Thoracic aorta (tissue), 2 donors: ENCODE data around the gene PARD3. TPM values are rescaled to one million over a fixed set of nuclear protein-coding genes. Genes with fewer than 3 reads are reported as not detected.

Source experiments
- ATAC-seq: fragments of 150-250 bp; one replicate; pipeline ENCODE4 v1.8.0; 2017; ENCODE audit warnings: low read depth; ENCODE audit not compliant: insufficient number of reproducible peaks, low FRiP score
- DNase-seq: peaks from one replicate; pipeline ENCODE4 v3.0.0-alpha.2; 2020; ENCODE audit warnings: low spot score
- H3K27ac ChIP-seq, 2 donors: fragments of 200-600 bp; sonication (generic); 1 replicate in 1 of 2; 2 replicates in 1 of 2; pipeline ENCODE4 v1.5.1; 2016; ENCODE audit warnings: mild to moderate bottlenecking in 2 of 2, moderate library complexity in 2 of 2
- H3K27me3 ChIP-seq: fragments of 200-600 bp; sonication (generic); replicated peaks from 2 replicates; pipeline ENCODE4 v1.6.0; 2016; ENCODE audit warnings: mild to moderate bottlenecking; ENCODE audit not compliant: insufficient read depth
- H3K36me3 ChIP-seq: fragments of 200-600 bp; sonication (generic); one replicate; pipeline ENCODE4 v1.5.1; 2016
- H3K4me1 ChIP-seq, 2 donors: fragments of 200-600 bp; sonication (generic); 1 replicate in 1 of 2; 2 replicates in 1 of 2; pipeline versions ENCODE4 v1.5.1 to v1.6.0; 2016; ENCODE audit warnings: low read depth in 2 of 2, mild to moderate bottlenecking in 1 of 2; ENCODE audit not compliant: control insufficient read depth in 1 of 2
- H3K4me3 ChIP-seq: fragments of 200-600 bp; sonication (generic); 2 replicates; pipeline ENCODE4 v1.5.1; 2016; ENCODE audit warnings: mild to moderate bottlenecking
- H3K9me3 ChIP-seq: fragments of 200-600 bp; sonication (generic); 2 replicates; pipeline ENCODE4 v1.5.1; 2016
- total RNA-seq, 2 donors: library from RNA; depleted of rRNA; stranded (reverse); fragments of >200 nt; gene quantifications; one replicate each; pipeline versions ENCODE4 v1.1.0 to v1.2.3, GENCODE V29; 2016
- TF ChIP-seq, protein P1 (sequence below): fragments of 200-600 bp; sonication (generic); IDR thresholded peaks from one replicate; pipeline ENCODE4 v1.5.1; 2019; ENCODE audit warnings: antibody characterized with exemption

Gene PARD3
- total RNA-seq, 2 donors from 2014 or later: 16.7 to 34.5 TPM

DNA sequence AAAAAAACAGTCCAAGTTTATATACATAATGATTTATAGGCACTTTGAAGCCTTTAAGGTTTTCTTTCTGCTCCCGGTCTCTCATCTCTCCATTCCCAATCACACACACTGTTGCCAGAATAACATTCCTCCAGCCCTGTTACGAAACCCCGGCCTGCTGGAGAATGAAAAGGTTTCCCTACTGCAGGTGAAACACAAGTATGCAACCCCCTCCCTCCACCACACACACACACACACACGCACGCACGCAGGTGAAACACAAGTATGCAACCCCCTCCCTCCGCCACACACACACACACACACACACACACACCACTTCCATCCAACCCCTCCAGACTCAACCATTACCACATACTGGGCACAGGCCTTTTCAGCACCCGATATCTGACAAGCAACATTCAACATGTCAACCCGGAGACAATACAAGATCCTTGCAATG is 87.5 kb downstream of the PARD3 start:
- H3K9me3 ChIP-seq: no peaks in the 10 kb centered on the region
- H3K27ac ChIP-seq: no peak overlapping the region
- DNase-seq (no peak), ATAC-seq (no peak)
- no peak overlapping the region for H3K4me3 ChIP-seq
- TF ChIP-seq, protein P1, sequence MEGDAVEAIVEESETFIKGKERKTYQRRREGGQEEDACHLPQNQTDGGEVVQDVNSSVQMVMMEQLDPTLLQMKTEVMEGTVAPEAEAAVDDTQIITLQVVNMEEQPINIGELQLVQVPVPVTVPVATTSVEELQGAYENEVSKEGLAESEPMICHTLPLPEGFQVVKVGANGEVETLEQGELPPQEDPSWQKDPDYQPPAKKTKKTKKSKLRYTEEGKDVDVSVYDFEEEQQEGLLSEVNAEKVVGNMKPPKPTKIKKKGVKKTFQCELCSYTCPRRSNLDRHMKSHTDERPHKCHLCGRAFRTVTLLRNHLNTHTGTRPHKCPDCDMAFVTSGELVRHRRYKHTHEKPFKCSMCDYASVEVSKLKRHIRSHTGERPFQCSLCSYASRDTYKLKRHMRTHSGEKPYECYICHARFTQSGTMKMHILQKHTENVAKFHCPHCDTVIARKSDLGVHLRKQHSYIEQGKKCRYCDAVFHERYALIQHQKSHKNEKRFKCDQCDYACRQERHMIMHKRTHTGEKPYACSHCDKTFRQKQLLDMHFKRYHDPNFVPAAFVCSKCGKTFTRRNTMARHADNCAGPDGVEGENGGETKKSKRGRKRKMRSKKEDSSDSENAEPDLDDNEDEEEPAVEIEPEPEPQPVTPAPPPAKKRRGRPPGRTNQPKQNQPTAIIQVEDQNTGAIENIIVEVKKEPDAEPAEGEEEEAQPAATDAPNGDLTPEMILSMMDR: no peak
- H3K4me1 ChIP-seq: peaks cover 7 to 20% of the 10 kb centered on the region in 2 donors
- H3K27me3 ChIP-seq: no peaks in the 10 kb centered on the region
- H3K36me3 ChIP-seq: no peaks in the 10 kb centered on the region

DNA sequence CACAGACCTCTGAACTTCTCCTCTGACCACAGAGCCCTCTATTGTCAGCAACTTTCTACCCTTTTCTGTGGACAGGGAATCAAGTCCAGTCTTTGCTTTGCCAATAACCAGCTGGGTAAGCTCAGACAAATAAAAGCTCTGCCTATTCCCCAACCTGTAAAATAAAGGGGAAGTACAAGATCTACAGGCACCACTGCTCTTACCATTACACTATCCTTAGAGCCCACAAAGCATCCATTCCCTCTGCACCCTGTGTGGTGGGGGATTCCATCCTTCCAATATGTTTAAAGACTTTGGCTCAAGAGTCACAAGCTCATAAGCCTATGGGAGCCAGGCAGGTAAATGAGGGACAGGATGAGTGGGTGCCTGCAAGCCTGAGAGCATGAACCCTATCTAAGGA is 88.2 kb downstream of the PARD3 start:
- Histone ChIP-seq H3K36me3 (no peaks in the 10 kb centered on the region), H3K4me3 (no peak overlapping the region), H3K9me3 (no peaks in the 10 kb centered on the region), H3K27ac (no peak overlapping the region), H3K27me3 (no peaks in the 10 kb centered on the region), H3K4me1 (peaks cover 3 to 13% of the 10 kb centered on the region in 2 donors)
- ATAC-seq: no peak
- TF ChIP-seq, protein P1: no peak
- DNase-seq: no peak

GRCh38 chr10:34723750-34724149 is 91.3 kb downstream of the PARD3 start:
- peaks cover 0 to 6% of the 10 kb centered on the region in 2 donors for H3K4me1 ChIP-seq
- TF ChIP-seq, protein P1: peak; percentile 26
- no peak overlapping the region for H3K4me3 ChIP-seq
- H3K9me3 ChIP-seq: no peaks in the 10 kb centered on the region
- H3K27me3 ChIP-seq: no peaks in the 10 kb centered on the region
- H3K36me3 ChIP-seq: no peaks in the 10 kb centered on the region
- ATAC-seq: no peak
- no peak for DNase-seq
- no peak overlapping the region for H3K27ac ChIP-seq

- Histone ChIP-seq H3K4me1 (peaks cover 0 to 2% of the 10 kb centered on the region in 2 donors), H3K27me3 (no peaks in the 10 kb centered on the region), H3K36me3 (no peaks in the 10 kb centered on the region), H3K27ac (no peak overlapping the region), H3K4me3 (no peak overlapping the region), H3K9me3 (no peaks in the 10 kb centered on the region)
- ATAC-seq: no peak
- TF ChIP-seq, protein P1: no peak
- no peak for DNase-seq
Measured at GRCh38 chr10:34722404-34722803, 92.7 kb downstream of the PARD3 start.

- H3K27ac ChIP-seq: no peak overlapping the region
- TF ChIP-seq, protein P1: no peak
- no peak for ATAC-seq
- no peak overlapping the region for H3K4me3 ChIP-seq
- H3K4me1 ChIP-seq: no peaks in the 10 kb centered on the region
- H3K36me3 ChIP-seq: no peaks in the 10 kb centered on the region
- DNase-seq: no peak
- H3K27me3 ChIP-seq: no peaks in the 10 kb centered on the region
- no peaks in the 10 kb centered on the region for H3K9me3 ChIP-seq
Measured at GRCh38 chr10:34721208-34721840, 93.8 kb downstream of the PARD3 start.
